ENCODE data around the gene NCKAP5. TPM values are rescaled to one million over a fixed set of nuclear protein-coding genes. Genes with fewer than 3 reads are reported as not detected.

NCKAP5 gene
- total and polyA plus RNA-seq, 11 donors = 0.51 to 10.5 (median 5.2) TPM

DNA sequence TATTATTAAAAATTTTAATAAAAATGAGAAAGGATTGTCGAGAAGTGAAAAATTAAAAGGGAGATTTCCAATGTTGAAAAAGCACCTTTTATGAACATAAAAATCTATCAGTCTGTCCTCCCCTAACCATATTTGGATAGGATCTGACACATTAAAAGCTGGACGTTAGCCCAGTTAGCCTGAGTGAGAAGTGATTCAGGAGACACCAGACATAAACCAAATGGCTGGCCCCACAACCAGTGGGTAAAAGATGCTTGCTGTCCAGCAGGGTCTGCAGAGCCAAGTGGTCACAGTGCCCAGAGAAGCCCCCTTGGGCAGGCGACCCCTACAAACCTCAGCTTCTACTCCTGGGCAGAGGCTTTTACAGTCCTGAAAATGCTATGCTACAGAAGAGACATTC lies 644.5 kb downstream of the NCKAP5 start:
- DNase-seq = peak in 2 of 5 donors; percentile 20 to 24
- peaks cover 0 to 7% (median 0%) of the 10 kb centered on the region in 12 donors for H3K4me1 ChIP-seq
- no peaks in the 10 kb centered on the region for H3K9me3 ChIP-seq
- H3K36me3 ChIP-seq = no peaks in the 10 kb centered on the region
- intact Hi-C loops (cut with DNase I) = no loop called here
- WGBS, 4 donors = 48 to 63% (median 50%) methylated on average over 3 of the region's 3 CpGs
- ATAC-seq = peak in 3 of 4 donors; percentile 67 to 79 (median 72)
- TF ChIP-seq, protein P1, sequence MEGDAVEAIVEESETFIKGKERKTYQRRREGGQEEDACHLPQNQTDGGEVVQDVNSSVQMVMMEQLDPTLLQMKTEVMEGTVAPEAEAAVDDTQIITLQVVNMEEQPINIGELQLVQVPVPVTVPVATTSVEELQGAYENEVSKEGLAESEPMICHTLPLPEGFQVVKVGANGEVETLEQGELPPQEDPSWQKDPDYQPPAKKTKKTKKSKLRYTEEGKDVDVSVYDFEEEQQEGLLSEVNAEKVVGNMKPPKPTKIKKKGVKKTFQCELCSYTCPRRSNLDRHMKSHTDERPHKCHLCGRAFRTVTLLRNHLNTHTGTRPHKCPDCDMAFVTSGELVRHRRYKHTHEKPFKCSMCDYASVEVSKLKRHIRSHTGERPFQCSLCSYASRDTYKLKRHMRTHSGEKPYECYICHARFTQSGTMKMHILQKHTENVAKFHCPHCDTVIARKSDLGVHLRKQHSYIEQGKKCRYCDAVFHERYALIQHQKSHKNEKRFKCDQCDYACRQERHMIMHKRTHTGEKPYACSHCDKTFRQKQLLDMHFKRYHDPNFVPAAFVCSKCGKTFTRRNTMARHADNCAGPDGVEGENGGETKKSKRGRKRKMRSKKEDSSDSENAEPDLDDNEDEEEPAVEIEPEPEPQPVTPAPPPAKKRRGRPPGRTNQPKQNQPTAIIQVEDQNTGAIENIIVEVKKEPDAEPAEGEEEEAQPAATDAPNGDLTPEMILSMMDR (IDR thresholded peaks at IDR 0.05) = no peak
- no peak for TF ChIP-seq POLR2A (IDR thresholded peaks at IDR 0.05)
- no peaks in the 10 kb centered on the region for H3K27me3 ChIP-seq
- H3K4me3 ChIP-seq = no peak overlapping the region
- no peak overlapping the region for H3K27ac ChIP-seq

- 60 to 71% (median 67%) methylated on average over 6 of the region's 6 CpGs for WGBS, 4 donors
- H3K9me3 ChIP-seq = no peaks in the 10 kb centered on the region
- H3K27ac ChIP-seq = no peak overlapping the region
- peaks cover 0 to 11% (median 0%) of the 10 kb centered on the region in 12 donors for H3K4me1 ChIP-seq
- H3K4me3 ChIP-seq = no peak overlapping the region
- DNase-seq (no peak), ATAC-seq (no peak)
- intact Hi-C loops (cut with DNase I) = no loop called here
- no peak for TF ChIP-seq POLR2A (IDR thresholded peaks at IDR 0.05)
- TF ChIP-seq, protein P1 (IDR thresholded peaks at IDR 0.05) = no peak
- no peaks in the 10 kb centered on the region for H3K36me3 ChIP-seq
- H3K27me3 ChIP-seq = no peaks in the 10 kb centered on the region
These were observed 652.3 kb downstream of the NCKAP5 start for GRCh38 chr2:132915812-132916549.

GRCh38 chr2:132911726-132912724 lies 656.2 kb downstream of the NCKAP5 start:
- DNase-seq (peak in 1 of 5 donors; percentile 66), ATAC-seq (no peak)
- 64 to 74% (median 66%) methylated on average over 7 to 8 of the region's 8 CpGs for WGBS, 4 donors
- peaks cover 0 to 4% (median 0%) of the 10 kb centered on the region in 12 donors for H3K9me3 ChIP-seq
- H3K27me3 ChIP-seq = no peaks in the 10 kb centered on the region
- peaks cover 0 to 11% (median 0%) of the 10 kb centered on the region in 12 donors for H3K4me1 ChIP-seq
- no peak overlapping the region for H3K27ac ChIP-seq
- H3K4me3 ChIP-seq = no peak overlapping the region
- TF ChIP-seq POLR2A (IDR thresholded peaks at IDR 0.05) = no peak
- TF ChIP-seq, protein P1 (IDR thresholded peaks at IDR 0.05) = peak in 1 of 12 donors; percentile 10
- H3K36me3 ChIP-seq = no peaks in the 10 kb centered on the region
- intact Hi-C loops (cut with DNase I) = no loop called here

DNA sequence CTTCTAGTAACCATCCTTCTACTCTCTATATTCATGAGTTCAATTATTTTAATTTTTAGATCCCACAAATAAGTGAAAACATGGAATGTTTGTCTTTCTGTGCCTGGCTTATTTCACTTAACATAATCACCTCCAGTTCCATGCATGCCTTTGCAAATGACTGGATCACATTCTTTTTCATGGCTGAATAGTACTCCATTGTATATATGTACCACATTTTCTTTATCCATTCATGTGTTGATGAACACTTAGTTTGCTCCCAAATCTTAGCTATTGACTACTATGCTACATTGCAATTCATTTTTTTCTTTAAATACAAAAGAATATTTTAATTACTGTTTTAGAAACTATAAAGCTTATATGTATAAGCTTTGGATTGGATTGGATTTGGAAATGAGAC lies 657.8 kb downstream of the NCKAP5 start:
- peaks cover 0 to 7% (median 0%) of the 10 kb centered on the region in 12 donors for H3K4me1 ChIP-seq
- intact Hi-C loops (cut with DNase I) = no loop called here
- peaks cover 0 to 4% (median 0%) of the 10 kb centered on the region in 12 donors for H3K9me3 ChIP-seq
- H3K27me3 ChIP-seq = no peaks in the 10 kb centered on the region
- H3K27ac ChIP-seq = no peak overlapping the region
- H3K4me3 ChIP-seq = no peak overlapping the region
- no peak for DNase-seq
- no peak for ATAC-seq
- TF ChIP-seq POLR2A (IDR thresholded peaks at IDR 0.05) = no peak
- TF ChIP-seq, protein P1 (IDR thresholded peaks at IDR 0.05) = no peak
- H3K36me3 ChIP-seq = no peaks in the 10 kb centered on the region
